ENCODE results near the gene AP2A2. TPM values are rescaled to one million over a fixed set of nuclear protein-coding genes. Genes with fewer than 3 reads are reported as not detected.

Gene AP2A2
- polyA plus RNA-seq, 1 experiment: 76.5 TPM

DNA sequence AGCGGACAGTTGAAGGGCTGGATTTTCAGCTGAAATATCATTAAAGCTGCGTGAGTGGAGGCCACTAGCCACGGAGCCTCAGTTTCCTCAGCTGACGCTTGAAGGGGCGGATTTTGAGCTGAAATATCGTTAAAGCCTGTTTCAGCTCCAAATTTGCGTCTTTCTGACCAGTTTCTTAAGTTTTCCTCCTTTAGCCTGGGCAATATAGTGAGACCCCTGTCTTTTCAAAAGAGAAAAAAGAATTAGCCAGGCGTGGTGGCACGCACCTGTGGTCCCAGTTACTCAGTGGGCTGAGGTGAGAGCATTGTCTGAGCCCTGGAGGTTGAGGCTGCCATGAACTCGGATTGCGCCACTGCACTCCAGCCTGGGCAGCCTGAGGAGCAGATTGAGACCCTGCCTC, 3.7 kb downstream of the AP2A2 start:
- TF ChIP-seq, protein P1, sequence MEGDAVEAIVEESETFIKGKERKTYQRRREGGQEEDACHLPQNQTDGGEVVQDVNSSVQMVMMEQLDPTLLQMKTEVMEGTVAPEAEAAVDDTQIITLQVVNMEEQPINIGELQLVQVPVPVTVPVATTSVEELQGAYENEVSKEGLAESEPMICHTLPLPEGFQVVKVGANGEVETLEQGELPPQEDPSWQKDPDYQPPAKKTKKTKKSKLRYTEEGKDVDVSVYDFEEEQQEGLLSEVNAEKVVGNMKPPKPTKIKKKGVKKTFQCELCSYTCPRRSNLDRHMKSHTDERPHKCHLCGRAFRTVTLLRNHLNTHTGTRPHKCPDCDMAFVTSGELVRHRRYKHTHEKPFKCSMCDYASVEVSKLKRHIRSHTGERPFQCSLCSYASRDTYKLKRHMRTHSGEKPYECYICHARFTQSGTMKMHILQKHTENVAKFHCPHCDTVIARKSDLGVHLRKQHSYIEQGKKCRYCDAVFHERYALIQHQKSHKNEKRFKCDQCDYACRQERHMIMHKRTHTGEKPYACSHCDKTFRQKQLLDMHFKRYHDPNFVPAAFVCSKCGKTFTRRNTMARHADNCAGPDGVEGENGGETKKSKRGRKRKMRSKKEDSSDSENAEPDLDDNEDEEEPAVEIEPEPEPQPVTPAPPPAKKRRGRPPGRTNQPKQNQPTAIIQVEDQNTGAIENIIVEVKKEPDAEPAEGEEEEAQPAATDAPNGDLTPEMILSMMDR (IDR thresholded peaks at IDR 0.05; ENCODE audit: insufficient read depth, low read depth, low read length): no peak
- DNase-seq (ENCODE audit: low read depth): no peak
- Histone ChIP-seq H3K4me3 (ENCODE audit: low read depth, low read length) (no peak overlapping the region), H3K36me3 (ENCODE audit: control insufficient read depth, insufficient read depth, low read length) (peaks cover 4% of the 10 kb centered on the region; the same call in 1 of the 2 replicates), H3K27me3 (ENCODE audit: control insufficient read depth, insufficient read depth, low read length) (no peaks in the 10 kb centered on the region)
- ChIA-PET CTCF (interaction anchor here (0.6 kb wide), 1 partner anchor 184 kb away, joined by 4 read pairs; no protein-coding TSS in a partner anchor), POLR2A (no interaction called here)

DNA sequence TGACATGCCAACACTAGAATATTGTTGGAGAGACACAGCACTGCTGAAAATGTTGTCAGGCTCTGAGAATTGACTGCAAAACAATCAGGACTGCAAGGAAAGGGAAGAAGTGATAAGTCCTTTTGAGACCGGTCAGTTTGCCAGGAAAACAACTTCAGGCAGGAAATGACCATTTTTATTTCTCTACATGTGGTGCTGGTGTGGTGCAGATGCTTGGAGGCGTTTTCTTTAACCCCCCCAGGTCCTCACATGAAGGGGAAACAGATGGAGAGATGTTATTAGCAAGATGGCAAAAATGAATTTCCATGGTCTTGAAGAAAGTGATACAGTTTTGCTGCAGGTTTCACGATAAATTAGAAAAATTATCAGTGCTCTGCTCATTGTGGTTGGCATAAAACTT, 5.7 kb downstream of the AP2A2 start:
- DNase-seq (ENCODE audit: low read depth): no peak
- H3K4me3 ChIP-seq (ENCODE audit: low read depth, low read length): no peak overlapping the region
- no peaks in the 10 kb centered on the region for H3K27me3 ChIP-seq (ENCODE audit: control insufficient read depth, insufficient read depth, low read length)
- peaks cover 4% of the 10 kb centered on the region; the same call in 1 of the 2 replicates for H3K36me3 ChIP-seq (ENCODE audit: control insufficient read depth, insufficient read depth, low read length)
- TF ChIP-seq, protein P1 (IDR thresholded peaks at IDR 0.05; ENCODE audit: insufficient read depth, low read depth, low read length): no peak
- CTCF ChIA-PET: no interaction called here
- POLR2A ChIA-PET: no interaction called here

- ChIA-PET CTCF (no interaction called here), POLR2A (no interaction called here)
- Histone ChIP-seq H3K27me3 (ENCODE audit: control insufficient read depth, insufficient read depth, low read length) (no peaks in the 10 kb centered on the region), H3K36me3 (ENCODE audit: control insufficient read depth, insufficient read depth, low read length) (peaks cover 3% of the 10 kb centered on the region; the same call in 1 of the 2 replicates), H3K4me3 (ENCODE audit: low read depth, low read length) (no peak overlapping the region)
- no peak for DNase-seq (ENCODE audit: low read depth)
- TF ChIP-seq, protein P1 (IDR thresholded peaks at IDR 0.05; ENCODE audit: insufficient read depth, low read depth, low read length): no peak
Observed at GRCh38 chr11:932435-932834, 6.8 kb downstream of the AP2A2 start.

DNA sequence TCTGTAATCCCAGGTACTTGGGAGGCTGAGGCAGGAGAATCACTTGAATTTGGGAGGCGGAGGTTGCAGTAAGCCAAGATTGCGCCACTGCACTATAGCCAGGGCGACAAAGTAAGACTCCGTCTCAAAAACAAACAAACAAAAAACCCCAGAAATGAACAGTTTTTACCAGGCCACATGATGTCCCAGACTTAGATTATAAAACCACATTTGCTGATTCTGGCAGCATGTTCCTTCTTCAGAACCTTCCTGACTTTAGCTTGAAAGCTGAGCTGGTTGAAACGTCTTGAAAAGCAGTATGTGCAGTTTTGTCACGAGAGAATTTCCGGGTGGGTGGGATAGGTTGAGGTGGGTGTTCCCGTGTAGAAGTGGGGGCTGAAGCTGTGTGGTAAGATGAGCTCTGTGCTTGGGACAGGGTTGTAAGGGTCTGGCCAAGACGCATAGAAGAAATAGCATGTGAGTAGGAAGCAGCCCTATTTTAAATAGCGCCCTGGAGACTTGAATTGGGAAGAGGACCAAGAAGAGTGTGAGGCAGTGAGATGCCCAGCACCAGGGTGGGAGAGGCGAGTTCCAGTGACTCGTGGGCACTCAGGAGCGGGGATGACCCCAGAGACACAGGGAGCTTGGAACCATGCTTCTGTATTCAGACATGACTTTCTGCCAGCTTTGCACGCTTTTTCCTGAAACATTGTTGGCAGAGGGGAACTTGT, 7.6 kb downstream of the AP2A2 start:
- TF ChIP-seq, protein P1 (IDR thresholded peaks at IDR 0.05; ENCODE audit: insufficient read depth, low read depth, low read length): no peak
- DNase-seq (ENCODE audit: low read depth): no peak
- CTCF ChIA-PET: no interaction called here
- H3K4me3 ChIP-seq (ENCODE audit: low read depth, low read length): no peak overlapping the region
- H3K36me3 ChIP-seq (ENCODE audit: control insufficient read depth, insufficient read depth, low read length): peaks cover 2% of the 10 kb centered on the region; the same call in 1 of the 2 replicates
- POLR2A ChIA-PET: no interaction called here
- H3K27me3 ChIP-seq (ENCODE audit: control insufficient read depth, insufficient read depth, low read length): no peaks in the 10 kb centered on the region

DNA sequence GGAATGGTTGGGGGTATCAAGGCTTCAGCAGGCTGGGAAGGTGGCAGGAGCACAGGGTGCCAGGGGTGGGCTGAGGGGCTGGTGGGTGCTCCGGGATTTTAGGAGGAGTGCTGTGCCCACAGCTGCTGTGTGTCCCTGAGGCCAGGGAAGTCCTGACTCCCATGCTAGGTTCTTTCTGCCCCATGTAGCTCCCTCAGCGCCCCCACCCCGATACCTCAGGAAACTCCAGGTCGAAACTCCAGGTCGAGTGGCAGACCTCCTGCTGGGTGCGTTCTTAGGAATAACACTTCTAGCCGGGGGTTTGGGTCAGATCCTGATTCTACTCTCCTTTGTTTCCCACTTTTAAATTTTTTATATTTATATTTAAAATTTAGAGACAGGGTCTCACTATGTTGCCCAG, 8.3 kb downstream of the AP2A2 start:
- ChIA-PET POLR2A (no interaction called here), CTCF (no interaction called here)
- TF ChIP-seq, protein P1 (IDR thresholded peaks at IDR 0.05; ENCODE audit: insufficient read depth, low read depth, low read length): no peak
- Histone ChIP-seq H3K36me3 (ENCODE audit: control insufficient read depth, insufficient read depth, low read length) (no peaks in the 10 kb centered on the region), H3K4me3 (ENCODE audit: low read depth, low read length) (no peak overlapping the region), H3K27me3 (ENCODE audit: control insufficient read depth, insufficient read depth, low read length) (no peaks in the 10 kb centered on the region)
- DNase-seq (ENCODE audit: low read depth): no peak

Data from BJ (cell line).